Measurements from ENCODE around the gene SERPINH1.
A peak's percentile ranks its signal among the peaks of the same experiment; 100 is the strongest.
"Not testable (repeated sequence)": the region's sequence is repeated elsewhere in the genome, so short reads cannot be mapped to it uniquely, and the experiment has no call there.

SERPINH1 gene

DNA sequence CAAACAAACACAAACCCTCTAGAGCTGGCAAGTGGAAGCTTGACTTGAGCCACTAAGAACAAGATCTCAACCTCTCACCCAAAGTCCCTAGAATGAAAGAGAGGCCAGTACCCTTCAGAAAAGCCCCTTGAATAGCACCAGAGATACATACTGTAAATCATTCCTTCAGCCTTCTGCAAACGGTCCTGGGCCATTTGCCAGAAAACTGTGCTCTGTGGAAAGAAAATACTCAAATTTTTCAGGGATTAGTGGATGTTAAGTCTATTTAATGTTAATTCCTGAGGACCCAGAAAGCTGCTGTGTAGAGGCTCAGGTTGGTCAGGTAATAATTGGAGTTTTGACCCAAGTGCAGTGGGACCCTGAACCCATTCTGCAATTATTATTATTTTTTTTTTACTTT is 16.9 kb downstream of the SERPINH1 start:
- DNase-seq: no peak

DNA sequence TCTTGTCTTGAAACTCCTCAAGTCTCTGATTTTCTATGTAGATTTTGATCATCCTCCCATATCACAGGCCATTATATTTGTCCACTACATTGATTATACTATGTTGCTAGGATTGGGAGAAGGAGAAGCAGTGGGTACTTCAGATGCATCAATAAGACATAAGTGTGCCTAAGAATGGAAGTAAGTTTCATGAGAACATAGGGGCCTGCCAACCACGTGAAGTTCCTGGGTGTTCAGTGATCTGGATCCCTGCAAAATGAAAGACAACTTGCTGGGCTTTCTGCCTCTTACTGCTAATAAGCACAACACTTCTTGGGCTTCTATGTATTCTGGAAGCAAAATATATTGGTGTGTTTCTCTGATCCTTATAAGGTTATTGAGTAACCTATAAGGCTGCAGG is 17.8 kb downstream of the SERPINH1 start:
- no peak for DNase-seq

DNA sequence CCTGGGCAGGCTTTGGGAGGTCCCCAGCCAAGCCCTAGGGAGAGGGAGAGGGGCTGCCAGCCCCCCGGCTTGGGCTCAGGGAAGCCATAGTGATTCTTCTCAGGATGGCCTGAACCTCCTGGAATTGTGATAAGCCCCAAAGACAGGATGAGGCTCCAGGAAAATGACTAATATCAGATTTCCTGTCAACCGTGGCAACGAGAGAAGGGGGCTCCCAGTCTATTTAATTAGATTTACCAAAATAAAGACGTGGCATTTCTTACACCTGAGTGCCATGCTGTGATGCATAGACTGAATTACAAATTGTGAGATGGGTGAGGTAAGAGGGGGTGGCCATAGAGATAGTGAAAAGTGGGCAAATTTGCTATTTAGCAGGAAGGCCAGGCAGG is 20.4 kb downstream of the SERPINH1 start:
- no peak for DNase-seq

DNA sequence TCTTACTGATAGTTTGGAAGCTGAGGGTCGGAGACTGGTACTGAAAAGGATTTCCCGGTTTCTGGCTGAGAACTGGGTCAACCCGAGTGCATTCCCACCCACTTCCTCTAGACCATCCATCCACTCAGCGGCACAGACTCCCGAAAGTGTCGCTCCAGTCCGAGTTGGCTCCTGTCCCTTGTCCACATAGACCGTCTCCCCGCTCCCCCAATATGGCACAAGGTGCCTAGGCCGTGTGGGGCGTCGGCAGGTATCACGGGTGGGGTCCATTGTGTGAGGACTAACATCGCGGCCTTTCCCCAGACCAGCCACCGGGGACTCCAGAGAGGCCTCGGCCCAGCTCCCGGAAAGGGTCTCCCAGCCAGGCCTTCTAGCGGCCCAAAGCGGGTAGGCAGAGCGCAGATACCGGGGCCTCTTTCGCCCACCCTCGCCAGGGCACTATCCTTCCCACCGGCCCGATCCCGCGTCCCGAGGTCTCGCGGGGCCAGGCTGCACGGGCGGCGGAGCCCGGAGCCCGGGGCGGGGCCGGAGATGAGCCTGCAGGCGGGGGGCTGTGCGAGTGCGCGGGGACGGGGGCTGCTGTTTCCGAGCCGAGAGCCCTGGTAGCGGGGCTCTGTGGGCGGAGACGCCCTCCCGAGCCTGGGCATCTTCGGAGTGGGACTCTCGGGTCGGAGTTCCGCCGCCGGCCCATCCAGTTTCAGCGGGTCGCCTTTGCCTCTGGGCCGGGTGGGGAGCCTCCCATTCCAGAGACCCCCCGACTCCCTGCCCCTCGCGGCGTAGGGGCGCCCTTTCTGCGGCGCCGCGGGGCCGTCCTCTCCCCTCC is 21.1 kb downstream of the SERPINH1 start:
- peak; percentile 33 for DNase-seq

DNA sequence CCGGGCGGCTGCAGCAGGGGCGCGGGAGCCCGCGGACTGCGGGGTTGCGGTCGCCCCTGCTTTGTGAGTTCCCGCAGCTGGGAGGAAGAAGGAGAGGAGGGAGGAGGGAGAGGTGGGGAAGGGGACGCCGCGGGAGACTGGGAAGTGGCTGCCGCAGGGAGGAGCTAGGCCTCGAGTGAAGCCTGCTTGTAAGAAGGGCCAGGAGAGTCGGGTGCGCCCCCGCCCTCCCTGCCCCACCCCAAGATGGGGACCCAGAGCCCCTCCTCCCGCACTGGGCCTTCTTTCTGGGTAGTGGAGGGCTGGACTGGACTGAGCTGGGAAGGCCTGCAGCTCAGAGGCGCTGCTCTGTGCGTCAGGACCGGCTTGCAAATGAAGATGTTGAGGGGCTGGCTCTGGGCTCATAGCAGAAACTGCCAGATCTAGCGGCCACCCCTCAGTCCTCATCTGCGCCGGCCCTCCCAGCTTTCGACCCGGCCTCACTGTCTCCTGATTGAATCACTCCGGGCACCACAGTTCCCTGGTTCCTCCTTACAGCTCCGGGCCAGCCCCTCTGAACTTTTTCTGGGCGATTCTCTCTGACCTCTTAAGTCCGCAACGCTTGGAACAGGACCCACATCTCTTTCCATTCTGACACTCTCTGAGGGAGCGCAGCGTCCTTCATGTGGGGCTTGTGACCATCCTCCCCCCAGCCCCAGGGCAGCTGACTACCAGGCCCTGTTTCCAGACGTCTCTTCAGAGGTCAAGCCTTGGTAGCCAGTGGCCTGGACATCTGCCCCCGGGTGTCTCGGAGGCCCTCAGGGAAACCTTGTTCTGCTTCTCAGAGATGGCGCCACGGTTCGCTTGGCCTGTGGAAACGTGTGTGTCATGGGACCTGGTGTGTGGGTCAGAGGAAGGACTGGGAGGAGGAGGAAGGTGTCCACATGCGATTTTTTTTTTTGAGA is 21.9 kb downstream of the SERPINH1 start:
- DNase-seq: peak; percentile 23

DNA sequence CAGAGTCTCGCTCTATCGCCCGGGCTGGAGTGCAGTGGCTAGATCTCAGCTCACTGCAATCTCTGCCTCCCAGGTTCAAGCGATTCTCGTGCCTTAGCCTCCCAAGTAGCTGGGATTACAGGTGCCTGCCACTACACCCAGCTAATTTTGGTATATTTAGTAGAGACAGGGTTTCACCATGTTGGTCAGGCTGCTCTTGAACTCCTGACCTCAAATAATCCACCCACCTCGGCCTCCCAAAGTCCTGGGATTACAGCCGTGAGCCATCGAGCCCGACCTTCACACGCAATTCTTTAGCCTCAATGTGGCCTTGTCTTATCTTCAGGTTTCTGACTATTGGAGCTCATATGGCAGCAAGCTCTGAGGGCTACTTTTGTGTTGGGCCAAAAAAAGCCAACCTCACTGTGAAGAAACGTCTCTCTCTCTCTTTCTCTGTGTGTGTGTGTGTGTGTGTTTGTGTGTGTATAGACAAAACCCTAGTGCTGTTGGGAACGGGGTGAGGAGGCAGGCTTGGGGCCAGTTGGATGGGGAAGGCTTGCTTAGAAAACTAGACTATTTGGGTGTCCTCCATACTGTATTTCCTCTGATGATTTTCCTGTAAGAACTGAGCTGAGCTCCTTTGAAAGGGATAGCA is 22.7 kb downstream of the SERPINH1 start:
- DNase-seq: not testable (repeated sequence)

DNA sequence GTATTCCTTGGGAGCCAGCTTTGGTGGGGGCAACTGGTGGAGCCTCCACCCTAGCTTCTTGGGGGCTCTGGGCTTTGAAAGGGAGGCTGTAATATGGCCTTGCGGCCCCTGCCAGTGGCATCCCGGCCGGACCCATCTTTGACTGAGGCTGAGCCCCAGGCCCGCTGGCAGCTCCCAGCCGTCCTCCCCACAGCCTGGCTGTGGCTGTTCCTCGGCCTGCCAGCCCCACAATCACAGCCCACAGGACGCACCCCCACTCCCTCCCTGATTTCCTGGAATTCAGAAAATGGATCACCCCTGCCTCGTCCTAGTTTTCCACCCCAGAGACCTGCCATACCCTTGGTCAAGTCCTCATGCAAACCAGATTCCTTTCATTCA is 23.2 kb downstream of the SERPINH1 start:
- DNase-seq: no peak

DNA sequence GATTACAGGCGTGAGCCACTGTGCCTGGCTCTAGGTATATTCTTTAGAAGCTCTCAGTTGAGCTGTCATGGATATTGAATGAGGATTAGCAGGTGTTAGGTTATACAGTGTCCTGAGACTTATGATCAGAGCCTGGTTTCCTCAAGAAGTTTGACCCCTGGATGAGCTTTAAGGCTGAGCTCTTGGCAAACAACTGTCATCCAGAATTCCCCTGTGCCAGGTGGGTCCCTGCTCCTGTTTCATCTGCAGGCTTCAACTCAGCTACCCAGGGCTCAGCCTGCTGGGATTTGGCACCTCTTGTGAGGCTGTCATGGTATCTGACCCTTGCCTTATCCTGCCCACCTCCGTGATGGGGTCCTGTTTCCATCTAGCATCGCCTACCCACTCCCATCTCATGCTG is 24.3 kb downstream of the SERPINH1 start:
- no peak for DNase-seq

DNA sequence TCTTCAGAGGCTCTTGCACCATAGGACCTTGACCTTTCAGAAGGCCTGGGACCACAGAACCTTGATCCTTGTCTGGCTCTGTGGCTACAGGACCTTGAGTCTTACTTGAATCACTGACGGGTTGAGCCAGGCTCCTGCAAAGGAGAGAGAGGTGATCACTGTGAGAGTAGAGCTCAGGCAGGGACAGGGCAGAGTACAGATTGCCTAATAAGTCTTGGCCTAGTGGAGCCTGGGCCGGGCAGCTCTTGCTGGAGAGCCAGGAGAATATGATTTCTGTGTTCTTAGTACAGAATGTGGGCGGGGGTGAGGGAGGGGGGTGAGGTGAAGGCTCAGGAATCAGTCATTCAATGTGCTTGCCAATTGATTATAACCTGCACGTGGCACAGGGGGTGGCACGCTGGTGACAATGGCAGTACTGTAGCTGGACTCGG is 26.0 kb downstream of the SERPINH1 start:
- DNase-seq: no peak

DNA sequence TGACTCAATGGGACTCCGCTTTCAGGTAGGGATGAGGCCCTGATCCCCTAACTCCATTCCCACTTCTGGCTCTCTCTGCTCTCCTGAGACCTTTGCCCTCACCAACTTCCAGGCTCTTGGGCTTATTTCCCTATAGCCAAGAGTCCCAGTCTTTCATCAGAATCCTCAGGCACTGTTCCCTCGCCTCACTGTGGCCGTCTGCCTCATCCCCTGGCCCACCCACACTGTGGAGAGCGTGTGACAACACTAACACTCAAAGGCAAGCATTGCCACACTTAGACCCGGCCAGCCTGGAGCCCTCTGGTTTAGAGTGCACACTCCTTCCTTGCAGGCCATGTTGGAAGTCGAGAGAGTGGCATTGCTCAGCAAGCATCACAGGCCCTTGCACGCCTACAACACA is 27.0 kb downstream of the SERPINH1 start:
- DNase-seq: no peak

DNA sequence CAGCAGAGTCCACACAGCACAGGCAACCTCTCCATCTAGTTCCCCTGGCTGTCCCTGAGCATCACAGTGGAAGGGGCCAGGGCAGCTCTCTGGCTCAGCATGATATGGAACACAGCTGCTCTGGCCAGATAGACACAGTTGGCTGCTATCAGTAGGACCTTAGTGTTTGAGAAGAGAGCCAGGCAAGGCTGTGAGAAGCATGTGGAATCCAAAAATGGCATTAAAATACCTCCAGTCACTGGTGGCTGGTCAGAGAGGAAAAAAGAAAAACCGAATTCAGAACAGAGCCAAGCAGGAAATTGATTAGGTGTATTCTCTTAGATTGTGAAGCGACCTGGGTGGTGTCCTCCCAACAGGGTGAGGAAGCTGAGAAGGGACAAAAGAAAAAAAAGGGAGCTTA is 27.9 kb downstream of the SERPINH1 start:
- DNase-seq: no peak

DNA sequence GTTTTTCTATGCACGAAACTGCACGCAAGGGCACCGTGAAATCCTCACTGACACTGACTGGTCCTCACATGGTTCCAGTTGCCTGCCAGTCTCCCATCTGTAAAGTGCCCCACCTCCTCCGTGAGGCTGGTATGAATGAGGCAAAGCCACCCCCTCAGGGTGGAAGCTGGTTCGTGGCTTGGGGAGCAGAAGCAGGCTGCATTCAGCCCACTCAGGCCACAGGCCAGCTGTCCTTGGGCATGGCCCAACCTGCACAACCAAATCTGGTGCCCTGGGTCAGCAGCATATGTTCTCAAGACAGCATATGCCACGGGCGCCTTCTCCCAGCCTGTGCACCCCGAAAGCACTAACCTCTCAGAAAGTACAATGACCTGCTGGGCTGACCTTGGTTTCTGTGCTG is 29.3 kb downstream of the SERPINH1 start:
- no peak for DNase-seq

DNA sequence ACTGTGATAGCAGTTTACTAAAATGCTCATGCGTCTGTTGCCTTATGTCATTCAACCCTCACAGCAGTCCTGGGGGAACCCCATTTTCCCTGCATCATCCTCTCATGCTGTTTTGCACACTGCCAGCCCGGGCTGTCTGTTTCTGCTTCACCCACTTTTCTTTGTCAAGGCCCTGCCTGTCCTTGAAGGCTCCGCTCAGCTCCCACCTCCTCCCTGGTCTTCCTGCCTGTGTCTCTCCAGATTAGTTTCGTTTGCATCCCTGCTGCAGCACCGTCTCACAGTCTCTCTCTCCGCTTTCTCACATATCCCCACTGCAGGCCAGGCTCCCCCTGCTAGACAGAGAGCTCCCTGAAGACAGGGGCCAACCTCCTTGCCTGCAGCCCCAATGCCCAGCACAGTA is 29.9 kb downstream of the SERPINH1 start:
- DNase-seq: no peak

DNA sequence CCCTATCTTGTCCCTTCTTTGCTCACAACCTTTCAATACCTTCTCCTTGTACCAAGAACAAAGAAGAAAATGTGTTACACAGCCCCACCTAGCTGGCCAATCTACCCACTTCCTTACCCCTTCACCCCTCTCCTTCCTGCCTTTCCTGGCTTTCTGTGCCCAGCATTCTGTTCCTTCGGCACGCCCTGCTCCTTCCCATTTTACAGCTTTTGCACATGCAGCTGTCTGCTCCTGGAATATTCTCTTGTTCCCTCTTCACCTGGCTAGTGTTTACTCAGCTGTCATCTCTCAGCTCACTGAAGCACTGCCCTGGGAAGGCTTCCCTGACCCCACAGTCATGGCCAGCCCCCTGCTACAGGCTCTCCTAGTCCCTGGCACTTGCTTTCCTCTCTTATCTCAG is 30.7 kb downstream of the SERPINH1 start:
- DNase-seq: no peak

DNA sequence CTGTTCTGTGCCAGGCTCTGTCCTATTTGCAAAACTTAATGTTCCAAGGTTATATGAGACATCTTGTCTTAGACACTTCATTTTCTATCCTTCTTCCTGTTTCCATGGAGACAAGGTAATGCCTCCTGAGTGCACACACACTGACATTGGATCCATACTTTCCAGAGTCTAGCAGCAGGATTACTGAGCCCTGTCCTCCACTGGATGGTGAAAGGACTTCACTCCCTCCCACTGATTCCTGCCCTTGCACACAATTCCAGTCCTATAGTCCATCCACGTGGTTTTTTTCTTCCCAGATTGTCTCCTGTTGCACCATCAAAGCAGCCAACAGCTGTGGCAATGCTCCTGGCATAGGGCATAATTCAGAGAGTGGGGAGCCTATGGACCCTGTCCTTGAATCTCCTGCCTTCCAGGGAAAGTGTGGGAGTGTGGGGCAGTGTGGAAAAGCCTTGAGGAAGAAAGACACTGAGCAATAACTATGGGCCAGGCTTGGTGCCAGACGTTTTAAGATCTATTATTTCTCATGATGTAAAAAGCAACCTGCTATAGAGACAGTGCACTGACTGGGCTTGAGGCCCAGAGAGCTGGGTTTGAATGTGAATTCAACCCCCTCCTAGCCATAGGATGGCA is 31.3 kb downstream of the SERPINH1 start:
- DNase-seq: no peak

DNA sequence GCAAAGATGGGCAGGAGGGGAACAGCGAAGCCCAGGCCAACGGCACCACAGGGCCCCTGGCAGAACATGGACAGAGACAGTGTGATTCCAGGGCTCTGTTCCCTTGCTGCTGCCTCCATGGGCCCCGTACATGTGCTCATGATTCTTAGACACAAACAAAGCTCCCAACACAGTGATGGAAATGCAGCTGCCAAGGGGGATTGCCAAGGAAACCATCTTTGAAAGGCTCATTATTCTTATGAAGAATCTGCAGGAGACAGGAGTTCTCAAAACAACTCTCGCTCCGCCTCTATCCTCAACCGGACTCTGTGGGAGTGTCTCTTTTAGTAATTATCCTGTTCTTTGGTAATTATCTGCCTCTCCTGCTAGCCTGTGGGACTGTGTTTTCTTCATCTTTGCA is 32.2 kb downstream of the SERPINH1 start:
- DNase-seq: no peak

DNA sequence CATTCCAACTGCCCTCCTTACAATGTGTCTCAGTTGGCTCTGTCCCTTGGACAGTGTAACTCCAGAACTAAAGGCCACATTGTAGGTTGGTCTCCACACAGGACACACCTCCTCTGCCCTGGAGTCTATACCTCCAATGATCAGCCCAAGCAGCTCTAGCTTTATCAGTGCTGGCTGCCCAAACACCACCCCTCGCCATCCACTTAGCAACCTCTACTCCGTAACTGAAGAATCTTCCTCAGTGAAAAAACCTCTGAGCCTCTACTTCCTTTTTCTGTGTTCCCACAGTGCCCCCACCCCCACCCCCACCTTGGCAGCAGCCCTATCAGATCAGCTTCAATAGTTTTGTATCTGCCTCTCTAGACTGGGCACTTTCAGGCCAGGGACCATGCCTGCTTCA is 33.4 kb downstream of the SERPINH1 start:
- DNase-seq: no peak

DNA sequence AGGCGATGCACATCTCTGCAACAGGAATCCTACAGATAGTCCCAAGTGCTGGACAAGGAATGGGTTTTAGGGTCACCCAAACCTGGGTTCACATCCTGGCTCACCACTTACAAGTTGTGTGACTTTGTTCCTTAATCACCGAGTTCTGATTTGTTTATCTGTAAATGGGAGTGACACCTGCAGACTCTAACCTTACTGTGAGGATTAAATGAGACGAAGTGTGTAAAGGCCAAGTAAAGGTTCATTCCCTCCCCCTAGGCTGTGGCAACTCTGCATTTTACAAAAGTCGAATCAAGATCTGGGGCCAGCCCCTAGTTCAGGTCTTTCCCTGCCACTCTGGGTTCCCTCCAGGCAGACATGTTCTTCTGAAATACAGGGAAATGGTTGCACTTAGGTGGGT is 34.9 kb downstream of the SERPINH1 start:
- DNase-seq: no peak

DNA sequence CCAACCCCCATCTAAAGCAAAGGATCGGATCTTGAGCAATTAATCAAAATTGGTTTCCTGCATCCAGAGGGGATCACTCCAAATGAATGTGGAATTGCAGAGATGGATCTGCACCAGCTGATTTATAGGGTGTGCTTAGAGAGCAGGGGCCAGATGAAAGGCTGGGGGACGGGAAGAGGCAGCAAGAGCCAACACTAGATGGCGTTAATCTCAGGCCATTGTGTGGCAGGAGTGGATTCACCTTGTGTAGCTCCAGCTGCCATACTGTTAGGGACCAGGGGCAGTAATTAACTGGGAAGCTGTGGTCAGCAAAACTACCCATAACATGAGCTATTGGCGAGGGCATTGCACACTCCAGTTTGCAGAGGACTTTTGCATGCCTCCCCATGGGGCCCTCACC is 35.6 kb downstream of the SERPINH1 start:
- DNase-seq: no peak

DNA sequence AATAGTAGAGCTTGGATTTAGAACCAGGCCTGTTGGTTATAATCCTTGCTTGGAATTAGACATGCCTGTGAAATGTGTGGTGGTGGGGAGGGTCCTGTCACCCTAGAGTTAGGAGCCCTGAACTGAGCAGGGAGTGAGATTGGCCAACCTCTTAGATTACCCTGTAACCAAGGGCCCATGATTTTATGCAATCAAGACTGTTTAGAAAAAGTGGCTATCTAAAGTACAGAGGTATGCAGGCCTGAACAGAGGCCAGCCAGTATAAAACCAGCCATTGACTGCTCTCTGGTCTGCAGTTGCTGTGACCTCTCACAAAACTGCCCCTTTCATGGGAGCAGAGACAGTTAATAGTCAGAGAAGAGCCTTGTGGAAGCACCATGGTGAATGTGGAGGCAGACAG is 36.2 kb downstream of the SERPINH1 start:
- DNase-seq: no peak

DNA sequence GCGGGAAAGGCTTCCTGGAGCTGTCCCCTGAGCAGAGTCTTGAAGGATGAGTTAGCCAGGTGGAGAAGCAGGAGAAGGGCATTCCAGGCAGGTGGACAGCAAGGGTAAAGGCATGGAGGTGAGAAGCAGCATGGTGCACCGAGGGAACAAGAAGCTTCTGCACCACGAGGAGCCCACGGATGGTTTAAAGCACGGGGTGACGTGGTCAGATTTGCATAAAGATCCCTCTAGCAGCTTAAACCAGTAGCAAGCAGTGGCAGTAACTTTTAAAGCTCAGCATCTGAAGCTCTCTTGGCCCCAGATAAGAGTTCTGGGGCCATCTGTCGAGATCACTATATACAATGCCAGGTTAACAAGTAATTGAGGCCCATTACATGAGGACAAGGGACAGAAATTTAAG is 36.8 kb downstream of the SERPINH1 start:
- DNase-seq: no peak

DNA sequence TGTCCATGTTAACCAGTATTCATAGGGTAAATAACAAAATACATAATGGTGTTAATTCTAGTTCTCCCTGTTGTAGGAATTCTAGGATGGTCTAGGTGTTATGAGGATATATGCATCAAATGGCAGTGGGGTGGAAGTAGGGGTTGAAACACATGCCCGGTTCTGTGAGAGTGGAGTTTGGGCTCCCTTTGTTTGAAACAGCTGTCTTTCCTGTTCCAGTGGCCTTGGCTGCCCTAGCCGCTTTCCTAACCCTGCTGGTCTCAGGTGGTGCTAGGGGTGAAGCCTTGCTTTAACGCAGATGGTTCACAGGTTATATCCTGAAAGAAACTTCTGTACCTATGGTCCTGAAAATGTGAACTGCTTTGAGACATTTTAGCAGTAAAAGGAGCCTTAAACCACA is 38.3 kb downstream of the SERPINH1 start:
- no peak for DNase-seq

DNA sequence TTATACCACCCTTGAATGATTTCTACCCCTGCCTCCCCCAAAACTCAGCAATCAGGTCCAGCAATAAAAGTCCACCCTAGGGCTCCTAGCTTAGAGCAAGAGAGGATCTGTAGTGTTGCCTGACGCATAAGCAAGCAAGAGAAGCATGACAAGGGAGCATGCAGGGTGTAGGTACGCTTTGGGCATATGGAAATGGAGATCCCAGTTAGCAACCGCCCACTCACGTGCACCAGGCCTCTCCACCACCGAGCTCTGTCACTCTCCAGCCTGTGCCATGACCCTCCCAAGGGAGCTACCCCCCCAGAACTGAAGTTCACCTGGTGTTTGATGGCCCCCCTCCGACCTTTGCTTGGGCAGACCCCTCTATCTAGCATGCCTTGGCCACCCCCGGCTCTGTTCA is 39.4 kb downstream of the SERPINH1 start:
- DNase-seq: no peak

Data from GDM1 (cell line).